GM21447 (cell line): ENCODE measurements around the gene NOM1.
A peak's percentile ranks its signal among the peaks of the same experiment; 100 is the strongest.
"Not testable (repeated sequence)": the region's sequence is repeated elsewhere in the genome, so short reads cannot be mapped to it uniquely, and the experiment has no call there.

Experiments used
- ATAC-seq: cut with Tn5 transposase; IDR thresholded peaks from one replicate; pipeline ENCODE4 v1.9.1; 2021; ENCODE audit not compliant: unreplicated experiment

The NOM1 gene, protein sequence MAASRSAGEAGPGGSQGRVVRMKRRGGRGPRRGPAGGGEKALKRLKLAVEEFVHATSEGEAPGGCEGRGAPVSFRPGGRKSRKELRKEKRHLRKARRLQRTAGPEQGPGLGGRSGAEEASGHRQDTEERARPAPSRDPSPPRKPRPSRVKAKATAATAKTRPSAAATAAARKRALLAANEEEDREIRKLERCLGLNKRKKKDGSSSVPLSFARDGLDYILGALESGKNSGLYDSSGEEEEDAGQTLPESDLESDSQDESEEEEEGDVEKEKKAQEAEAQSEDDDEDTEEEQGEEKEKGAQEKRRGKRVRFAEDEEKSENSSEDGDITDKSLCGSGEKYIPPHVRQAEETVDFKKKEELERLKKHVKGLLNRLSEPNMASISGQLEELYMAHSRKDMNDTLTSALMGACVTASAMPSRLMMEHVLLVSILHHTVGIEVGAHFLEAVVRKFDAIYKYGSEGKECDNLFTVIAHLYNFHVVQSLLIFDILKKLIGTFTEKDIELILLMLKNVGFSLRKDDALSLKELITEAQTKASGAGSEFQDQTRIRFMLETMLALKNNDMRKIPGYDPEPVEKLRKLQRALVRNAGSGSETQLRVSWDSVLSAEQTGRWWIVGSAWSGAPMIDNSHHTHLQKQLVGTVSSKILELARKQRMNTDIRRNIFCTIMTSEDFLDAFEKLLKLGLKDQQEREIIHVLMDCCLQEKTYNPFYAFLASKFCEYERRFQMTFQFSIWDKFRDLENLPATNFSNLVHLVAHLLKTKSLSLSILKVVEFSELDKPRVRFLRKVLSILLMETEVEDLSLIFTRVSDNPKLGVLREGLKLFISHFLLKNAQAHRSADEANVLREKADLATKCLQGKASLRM

DNA sequence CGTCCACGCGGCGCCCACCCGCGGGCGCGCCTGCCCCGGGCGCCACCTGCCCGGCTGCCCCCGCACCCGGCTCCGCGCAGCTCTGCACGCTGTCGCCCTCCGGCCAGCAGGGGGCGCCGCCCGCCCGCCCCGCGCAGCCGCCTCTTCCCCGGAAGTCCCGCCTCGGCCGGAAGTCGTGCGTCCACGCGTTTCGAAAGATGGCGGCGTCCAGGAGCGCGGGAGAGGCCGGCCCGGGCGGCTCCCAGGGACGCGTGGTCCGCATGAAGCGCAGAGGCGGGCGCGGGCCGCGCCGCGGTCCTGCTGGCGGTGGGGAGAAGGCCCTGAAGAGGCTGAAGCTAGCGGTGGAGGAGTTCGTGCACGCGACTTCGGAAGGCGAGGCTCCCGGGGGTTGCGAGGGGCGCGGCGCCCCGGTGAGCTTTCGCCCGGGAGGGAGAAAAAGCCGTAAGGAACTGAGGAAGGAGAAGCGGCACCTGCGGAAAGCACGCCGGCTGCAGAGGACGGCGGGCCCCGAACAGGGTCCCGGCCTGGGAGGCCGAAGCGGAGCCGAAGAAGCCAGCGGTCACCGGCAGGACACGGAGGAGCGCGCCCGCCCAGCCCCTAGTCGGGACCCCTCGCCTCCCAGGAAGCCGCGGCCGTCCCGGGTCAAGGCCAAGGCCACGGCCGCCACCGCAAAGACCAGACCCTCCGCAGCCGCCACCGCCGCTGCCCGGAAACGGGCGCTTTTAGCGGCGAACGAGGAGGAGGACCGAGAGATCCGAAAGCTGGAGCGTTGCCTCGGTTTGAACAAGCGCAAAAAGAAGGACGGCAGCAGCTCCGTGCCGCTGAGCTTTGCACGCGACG is at the start of gene NOM1:
TSS of gene NOM1 (plus strand) at position 172 of the 840 bp plus-strand sequence. CDS start at position 198, 26 bp downstream.
- peak; percentile 87 for ATAC-seq

DNA sequence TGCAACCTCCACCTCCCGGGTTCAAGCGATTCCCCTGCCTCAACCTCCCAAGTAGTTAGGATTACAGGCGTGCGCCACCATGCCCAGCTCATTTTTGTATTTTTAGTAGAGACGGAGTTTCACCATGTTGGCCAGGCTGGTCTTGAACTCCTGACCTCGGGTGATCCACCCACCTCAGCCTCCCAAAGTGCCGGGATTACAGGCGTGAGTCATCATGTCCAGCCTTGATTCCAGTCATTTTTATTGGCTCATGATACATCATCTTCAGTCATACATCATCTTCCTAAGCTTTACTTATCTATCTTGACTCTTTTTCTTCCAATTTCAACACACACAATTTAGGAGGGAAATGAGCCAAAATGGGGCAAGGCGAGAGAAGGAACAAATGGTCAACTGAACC is 49.4 kb upstream of the NOM1 start:
- ATAC-seq = not testable (repeated sequence)

DNA sequence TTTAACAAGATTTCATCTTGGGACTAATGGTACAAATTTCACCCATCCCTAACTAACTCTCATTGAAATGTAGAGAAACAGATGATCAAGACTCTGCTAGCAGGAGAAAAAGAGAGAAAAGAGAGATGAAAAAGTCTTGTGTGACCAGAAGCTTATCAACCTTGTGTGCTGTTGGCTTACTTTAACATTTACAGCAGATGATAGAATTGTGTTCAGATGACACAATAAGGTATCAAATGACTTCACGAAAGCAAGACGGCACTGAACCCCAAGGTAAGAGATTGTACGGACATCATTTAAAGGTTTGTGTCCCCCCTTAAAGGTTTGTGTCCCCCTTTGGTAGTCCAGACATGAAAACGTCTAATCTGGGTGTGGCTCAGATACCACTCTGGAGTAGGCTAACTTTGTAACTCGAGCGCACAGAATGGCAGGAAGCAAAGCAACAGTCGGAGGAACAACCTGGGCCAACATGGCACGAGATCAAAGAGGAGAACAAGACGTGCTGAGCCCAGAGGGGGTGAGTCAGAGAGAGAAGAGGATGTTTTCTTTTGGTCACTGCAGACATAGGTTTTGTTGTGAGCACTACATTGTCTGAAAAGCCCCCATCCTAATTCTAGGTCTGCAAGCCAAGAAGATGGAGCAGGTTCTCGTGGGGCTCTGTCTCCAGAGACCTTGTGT is 46.1 kb upstream of the NOM1 start:
- ATAC-seq = no peak

DNA sequence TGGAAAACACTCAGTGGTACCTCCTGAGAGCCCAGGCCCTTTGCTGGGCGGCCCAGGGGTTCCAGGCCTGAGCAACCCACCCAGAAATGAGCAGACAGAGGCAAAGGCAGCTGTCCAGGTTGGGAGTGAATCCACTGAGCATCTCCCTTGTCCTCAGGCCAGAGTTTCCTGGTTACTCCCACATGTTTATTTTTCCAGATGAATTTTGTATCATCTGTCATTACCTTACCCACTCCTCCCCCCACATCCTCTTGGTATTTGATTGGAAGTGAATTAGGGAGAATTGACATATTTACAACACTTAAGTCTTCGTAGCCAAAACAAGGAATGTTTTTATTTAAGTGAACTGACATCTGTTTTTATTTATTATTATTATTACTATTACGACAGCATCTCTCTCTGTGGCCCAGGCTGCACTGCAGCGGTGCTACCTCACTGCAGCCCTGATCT is 43.3 kb upstream of the NOM1 start:
- ATAC-seq = no peak

- no peak for ATAC-seq
Observed at GRCh38 chr7:156907656-156908055, 41.9 kb upstream of the NOM1 start.

DNA sequence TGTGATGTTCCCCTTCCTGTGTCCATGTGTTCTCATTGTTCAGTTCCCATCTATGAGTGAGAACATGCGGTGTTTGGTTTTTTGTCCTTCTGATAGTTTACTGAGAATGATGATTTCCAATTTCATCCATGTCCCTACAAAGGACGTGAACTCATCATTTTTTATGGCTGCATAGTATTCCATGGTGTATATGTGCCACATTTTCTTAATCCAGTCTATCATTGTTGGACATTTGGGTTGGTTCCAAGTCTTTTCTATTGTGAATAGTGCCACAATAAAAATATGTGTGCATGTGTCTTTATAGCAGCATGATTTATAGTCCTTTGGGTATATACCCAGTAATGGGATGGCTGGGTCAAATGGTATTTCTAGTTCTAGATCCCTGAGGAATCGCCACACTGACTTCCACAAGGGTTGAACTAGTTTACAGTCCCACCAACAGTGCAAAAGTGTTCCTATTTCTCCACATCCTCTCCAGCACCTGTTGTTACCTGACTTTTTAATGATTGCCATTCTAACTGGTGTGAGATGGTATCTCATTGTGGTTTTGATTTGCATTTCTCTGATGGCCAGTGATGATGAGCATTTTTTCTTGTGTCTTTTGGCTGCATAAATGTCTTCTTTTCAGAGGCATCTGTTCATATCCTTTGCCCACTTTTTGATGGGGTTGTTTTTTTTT is 39.8 kb upstream of the NOM1 start:
- not testable (repeated sequence) for ATAC-seq

DNA sequence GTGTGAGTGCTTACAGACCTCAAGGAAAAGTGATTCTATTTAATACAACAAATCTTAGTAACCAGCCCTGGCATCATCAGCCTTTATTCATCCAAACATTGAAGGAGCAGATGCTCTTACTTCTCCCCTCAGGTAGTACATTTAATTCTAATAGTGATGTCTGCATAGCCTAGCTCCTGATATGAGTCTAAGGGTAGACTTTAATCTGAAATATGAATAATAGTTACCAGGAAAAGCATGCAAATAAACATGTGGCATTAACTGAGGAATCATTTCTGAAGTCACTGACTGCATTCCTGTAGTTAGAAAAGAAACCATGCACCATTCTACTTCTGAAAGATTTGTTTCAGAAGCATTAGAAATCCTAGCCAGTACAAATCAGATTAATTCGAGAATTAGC is 30.9 kb upstream of the NOM1 start:
- peak; percentile 35 for ATAC-seq

DNA sequence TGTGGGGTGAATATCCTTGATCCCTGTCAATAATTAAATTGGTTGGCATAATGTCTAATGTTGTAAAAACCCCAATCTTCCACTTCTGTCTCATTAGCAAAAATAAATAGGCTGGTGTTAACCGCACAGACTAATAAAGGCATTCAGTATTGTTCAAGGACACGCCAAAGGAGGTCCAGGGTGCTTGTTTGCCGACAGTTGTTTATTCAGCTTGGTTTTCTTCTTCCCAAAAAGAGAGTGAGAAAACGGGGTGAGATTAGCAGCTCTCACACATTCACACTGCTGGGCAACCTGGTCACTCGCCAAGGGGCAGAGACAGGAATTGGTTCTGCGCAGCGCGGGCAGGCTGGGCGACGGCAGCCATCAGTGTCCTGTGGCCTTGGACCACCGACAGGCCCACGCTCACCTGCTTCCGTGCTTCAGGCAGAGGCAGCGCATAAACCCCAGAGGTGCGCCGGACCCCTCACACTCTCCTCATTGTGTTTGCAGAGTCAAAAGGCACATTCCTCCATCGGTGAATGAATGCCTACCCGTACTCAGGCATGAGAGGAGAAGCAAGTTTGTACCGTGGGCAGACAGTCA is 30.3 kb upstream of the NOM1 start:
- ATAC-seq = no peak

DNA sequence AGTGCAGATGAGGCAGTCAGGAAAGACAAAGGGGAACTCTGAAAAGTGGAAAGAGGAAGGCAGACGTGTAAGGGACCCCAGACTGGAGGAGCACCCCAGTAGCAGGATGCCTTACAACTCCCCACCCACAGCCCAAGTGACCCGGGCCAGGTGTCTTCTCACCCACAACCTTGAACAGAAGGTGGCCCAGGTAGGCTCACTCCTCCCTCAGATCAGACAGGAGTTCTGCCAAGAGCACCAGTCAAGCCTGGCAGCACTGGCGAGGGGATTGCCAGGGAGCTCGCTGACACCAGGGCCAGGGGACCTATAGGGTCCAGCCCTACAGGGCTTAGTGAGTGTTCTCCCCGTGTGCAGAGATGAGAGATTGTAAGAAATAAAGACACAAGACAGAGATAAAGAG is 29.4 kb upstream of the NOM1 start:
- no peak for ATAC-seq

GRCh38 chr7:156920487-156921373 is 28.8 kb upstream of the NOM1 start:
- ATAC-seq = not testable (repeated sequence)

GRCh38 chr7:156922304-156922703 is 27.2 kb upstream of the NOM1 start:
- ATAC-seq = not testable (repeated sequence)

DNA sequence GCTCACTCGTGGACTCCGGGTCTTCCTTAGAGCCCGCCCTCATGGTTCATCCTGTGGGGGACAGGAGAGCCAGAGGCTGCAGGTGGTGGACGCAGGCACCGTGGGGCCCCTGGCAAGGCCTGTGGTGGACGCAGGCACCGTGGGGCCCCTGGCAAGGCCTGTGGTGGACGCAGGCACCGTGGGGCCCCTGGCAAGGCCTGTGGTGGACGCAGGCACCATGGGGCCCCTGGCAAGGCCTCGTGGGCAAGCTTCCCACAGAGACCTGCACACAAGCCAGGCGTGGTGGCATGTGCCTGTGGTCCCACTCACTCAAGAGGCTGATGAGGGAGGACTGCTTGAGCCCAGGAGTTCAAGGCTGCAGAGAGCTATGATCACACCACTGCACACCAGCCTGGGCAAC is 23.7 kb upstream of the NOM1 start:
- ATAC-seq = not testable (repeated sequence)

GRCh38 chr7:156927571-156928405 is 21.7 kb upstream of the NOM1 start:
- no peak for ATAC-seq

GRCh38 chr7:156928406-156928747 is 21.1 kb upstream of the NOM1 start:
- ATAC-seq = no peak

DNA sequence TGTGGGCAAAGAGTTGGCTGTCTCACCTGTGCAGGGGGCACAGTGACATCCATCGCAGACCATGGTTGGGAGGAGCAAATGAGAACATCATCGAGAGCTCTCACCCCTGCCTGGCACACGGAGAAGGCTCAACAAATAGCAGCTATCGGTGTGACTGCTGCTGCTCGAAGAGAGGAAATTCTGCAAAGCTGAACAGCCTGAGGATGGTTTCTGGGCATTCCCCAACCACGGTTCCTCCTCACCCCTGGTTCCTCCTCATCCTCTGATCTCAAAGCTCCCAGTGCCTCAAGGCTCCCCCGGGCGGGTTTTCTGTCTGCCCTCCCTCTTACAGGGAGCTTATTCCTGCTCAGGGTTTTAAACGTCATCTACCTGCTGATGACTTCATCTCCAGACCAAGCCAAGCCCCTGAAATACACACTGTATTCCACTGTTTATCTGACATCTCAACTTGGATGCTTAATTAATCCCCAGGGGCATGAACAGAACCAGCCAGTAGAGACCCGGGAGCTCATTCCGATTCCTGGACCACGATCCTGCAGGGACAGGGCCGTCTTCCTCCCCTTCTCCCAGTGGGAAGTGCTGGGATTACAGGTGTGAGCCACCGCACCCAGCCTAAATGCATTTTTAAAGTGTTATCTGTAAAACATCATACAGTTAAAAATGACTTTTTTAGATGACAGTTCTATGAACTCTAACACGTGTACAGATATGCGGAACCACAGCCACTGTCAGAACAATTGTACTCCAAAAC is 19.5 kb upstream of the NOM1 start:
- no peak for ATAC-seq

- no peak for ATAC-seq
Observed at GRCh38 chr7:156932006-156932405, 17.5 kb upstream of the NOM1 start.

GRCh38 chr7:156935250-156935649 is 14.3 kb upstream of the NOM1 start:
- ATAC-seq = no peak
